HG03045 (cell line): ENCODE results near the gene GPR179.

Source experiments
- ATAC-seq: cut with Tn5 transposase; IDR thresholded peaks from one replicate; pipeline ENCODE4 v1.9.1; 2021; ENCODE audit warnings: mild to moderate bottlenecking, moderate library complexity; ENCODE audit not compliant: unreplicated experiment

GPR179 gene

DNA sequence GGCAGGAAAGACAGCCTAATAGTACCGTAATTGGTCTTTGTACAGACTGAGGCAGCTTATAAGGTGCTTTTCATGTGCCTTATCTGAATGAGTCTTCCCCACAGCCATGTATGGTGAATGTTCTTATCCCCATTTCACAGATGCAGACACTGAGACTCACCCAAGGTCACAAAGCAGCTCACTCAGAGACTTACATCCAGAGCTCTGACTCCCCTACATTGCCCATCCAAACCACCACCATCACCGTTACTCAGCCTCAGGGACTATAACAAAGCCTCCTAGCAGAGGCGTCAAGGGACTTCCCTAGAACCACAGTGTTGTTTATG, 627 bp upstream of the GPR179 start:
- ATAC-seq, result no peak

GRCh38 chr17:38342886-38343607, 709 bp downstream of the GPR179 start:
- ATAC-seq, result no peak

DNA sequence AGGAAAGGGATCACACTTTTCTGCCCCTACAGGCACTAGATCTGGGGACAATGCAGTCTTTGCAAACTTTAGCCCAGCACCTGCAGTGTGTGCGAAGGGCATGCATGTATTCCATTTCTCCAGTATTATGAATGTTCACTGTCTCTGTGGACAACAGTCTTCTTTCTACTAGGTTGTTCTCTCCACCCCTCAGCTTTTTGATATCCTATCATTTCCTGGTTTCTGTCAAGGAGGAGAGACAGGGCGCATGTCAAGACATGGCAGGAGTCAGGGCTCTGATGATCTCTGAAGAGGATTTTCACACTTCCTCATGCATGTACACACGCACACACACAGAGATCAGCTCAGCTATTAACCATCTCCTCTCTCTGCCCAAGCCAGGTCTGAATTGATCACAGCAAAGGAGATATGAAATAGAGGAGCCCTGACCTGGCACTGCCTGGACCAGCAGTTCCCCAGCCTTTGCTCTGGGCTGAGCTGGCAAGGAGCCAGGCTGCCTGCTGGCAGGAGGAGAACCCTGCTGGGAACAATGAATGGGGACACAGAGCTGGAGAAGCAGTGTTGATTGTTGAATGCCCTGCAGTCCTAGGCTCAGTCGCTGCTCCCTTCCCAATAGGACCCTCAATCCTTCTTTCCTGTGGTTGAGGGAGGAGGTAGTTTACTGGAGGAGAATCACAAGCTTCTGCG, 2.6 kb downstream of the GPR179 start:
- no peak for ATAC-seq

DNA sequence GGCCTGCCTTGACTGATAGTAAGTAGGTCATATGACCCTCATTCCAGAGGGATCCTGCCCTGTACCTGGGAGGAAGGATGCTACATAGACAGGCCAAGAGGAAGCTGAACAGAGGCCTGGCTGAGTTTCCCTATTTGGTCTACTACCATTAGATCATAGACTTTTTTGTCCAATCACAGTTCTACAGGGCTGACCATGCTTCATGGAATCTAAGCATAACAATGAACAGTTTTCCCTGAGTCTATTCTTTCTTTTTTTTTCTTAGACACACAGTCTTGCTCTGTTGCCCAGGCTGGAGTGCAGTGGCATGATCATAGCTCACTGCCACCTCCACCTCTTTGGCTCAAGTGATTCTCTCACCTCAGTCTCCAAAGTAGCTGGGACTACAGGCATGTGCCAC, 3.9 kb downstream of the GPR179 start:
- ATAC-seq, result no peak

DNA sequence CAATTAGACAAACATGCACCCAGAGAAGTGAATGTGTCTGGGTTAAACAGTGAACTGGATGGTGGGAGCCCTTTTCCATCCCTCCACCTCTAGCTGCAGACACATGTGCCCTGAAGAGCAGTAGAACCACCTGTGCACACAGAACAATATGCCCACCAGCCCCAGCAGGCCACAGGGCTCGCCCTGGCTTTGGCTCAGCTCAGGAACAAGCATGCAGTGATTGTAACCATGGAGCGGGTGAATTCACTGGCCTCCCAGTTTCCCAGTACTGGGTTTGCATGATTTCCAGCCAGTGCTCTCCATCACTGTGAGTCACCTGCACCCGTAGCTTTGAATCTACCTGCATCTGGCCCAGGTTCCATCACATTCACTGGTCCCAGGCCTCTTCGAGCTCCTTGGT, 5.2 kb downstream of the GPR179 start:
- ATAC-seq, result no peak

DNA sequence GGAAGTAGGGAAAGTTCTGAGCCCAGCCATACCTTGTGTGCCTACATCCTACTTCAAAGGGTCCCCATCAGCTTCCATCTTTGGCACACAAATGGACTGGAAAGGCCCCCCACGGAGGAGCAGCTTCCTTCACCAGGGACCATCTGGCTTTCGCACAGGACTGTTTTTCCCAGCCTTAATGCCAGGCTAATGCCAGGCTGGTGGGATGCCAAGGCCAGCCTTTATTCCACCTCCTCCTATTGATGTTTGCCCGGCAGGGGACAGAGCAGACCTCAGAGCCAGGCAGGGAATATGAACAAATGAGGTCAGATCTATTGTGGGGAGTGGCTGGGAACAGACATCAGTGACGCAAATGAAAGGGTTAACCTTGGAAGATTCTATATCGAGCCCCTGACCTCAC, 5.7 kb downstream of the GPR179 start:
- no peak for ATAC-seq

- no peak for ATAC-seq
Measured at GRCh38 chr17:38336838-38337237, 6.9 kb downstream of the GPR179 start.

- ATAC-seq, result no peak
Measured at GRCh38 chr17:38334480-38335364, 9.0 kb downstream of the GPR179 start.

DNA sequence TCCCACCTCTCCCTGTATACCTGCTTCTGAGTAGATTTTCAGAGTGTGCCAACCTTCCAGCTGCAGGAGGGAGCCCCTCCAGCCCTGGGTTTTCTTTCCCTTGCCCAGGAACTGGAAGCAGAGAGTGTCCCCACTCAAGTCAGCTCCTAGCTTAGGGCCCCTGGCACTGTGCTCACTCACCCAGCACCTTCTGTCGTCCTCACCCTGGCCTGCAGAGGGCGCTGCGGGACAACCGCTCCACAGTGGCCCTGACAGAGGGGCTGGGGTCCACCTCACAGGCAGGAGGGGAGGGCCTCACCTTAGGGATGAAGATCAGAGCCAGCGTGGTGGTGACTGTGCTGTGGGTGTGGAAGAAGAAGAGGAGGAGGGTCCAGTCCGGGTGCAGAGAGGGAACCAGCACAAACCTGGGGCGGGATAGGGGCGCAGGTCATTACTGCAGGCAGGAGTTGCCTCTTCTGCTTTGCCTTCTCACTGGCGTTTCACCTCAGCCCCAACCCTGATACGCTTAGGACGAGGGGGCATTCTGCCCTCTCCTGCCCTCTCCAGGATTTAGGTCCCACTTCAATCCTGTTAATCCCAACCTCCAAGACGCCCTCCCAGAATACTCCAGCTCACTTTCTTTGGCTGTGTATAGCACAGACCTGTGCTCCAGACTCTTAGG, 10.0 kb downstream of the GPR179 start:
- ATAC-seq, result no peak

DNA sequence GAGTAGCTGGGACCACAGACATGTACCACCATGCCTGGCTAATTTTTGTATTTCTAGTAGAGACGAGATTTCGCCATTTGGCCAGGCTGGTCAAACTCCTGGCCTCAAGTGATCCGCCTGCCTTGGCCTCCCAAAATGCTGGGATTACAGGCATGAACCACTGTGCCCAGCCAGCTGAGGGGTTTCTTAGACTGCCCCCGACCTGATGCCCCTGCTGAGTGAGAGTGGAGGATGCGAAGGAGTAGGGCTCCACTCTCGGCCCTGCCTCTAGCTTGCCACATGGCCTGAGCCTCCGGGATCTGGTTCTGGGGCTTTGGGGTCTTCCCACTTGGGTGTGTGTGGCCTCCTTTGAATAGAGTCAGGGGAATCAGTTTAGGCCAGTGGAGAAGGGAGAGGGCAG, 11.0 kb downstream of the GPR179 start:
- no peak for ATAC-seq

DNA sequence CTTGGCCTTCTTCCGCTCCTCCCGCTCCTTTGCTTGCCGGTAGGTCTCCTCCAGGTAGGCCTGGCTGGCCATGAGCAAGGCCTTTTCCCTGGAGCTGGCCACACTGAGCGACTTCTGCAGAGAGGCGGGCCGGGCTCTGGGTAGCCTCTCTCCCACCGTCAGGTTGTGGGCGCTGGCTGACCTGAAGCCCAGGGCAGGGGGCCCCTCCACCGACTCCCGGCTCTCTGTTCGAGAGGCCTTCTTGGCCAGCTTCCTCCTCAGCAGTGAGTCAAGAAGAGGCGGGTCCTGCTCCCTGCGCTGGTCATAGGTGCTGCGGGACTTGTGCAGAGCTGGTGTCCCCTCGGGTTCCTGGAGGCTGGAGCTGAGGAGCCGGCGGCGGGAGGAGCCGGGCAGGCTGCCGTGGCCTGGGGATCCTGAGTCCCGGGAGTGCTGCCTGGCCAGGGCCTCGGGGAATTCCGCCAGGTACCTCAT, 12.8 kb downstream of the GPR179 start:
- ATAC-seq, result no peak

GRCh38 chr17:38329808-38330730, 13.7 kb downstream of the GPR179 start:
- no peak for ATAC-seq

DNA sequence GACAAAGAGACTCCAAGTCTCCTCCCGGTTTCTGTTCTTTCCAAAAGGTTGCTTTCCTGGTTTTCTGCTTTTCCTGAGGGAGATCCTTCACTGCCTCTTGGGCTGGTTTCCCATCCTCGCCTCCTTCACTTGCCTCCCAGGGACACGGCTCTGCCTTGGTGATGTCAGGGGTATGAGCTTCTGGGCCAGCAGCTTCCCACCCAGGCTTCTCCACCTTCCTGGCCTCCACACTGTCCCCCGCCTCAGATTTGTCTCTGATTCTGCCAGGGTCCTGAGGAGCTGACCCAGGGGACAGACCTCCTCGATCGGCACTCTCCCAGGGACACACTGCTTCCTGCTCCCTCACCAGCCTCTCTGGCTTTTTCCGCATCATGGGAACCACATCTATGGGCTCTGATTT, 14.5 kb downstream of the GPR179 start:
- ATAC-seq, result no peak

- no peak for ATAC-seq
Measured at GRCh38 chr17:38328620-38329019, 15.1 kb downstream of the GPR179 start.

DNA sequence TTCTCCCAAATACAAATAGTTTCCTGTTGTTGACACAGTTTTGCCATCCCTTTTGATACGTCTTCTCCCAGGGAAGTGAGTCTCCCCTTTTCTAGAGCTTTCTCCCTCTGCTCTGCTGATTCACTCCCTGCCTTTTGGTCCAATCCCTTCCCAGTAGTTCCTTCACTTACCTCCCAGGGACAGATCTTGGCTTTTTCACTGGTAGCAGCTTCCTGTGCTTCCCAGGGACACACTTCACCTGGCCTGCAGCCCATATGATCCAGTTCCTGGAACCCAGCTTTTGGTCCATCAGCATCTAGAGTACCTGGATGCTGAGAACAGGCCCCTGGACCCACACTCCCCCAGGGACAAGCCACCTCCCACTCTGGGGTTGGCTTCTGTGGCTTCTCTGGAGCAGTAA, 15.8 kb downstream of the GPR179 start:
- ATAC-seq, result no peak

GRCh38 chr17:38326996-38327792, 16.6 kb downstream of the GPR179 start:
- no peak for ATAC-seq

GRCh38 chr17:38325221-38325851, 18.4 kb downstream of the GPR179 start:
- ATAC-seq, result no peak

DNA sequence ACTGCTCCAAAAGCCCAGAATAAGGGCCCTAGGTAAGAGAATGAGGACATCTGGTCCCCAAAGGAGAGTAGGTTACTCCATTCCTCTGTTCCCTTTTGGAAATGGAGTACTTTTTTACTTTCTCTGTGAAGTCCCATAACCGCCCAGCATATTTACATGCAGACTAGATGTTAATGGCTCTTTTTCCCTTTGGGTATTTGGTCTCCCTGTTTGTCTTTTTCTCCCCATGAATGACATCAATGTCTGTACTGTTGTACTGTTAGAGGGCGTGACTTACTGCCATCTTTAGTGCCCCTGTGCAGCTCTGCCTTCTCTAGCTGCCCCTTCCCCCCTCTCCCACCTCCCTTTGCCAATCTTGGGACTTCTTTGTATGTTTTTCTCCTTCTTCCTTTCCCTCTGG, 19.0 kb downstream of the GPR179 start:
- no peak for ATAC-seq

GRCh38 chr17:38324141-38324697, 19.5 kb downstream of the GPR179 start:
- ATAC-seq, result no peak
